GM21360 (cell line): ENCODE results near the gene CNTNAP2.

ENCODE experiments used
- ATAC-seq: cut with Tn5 transposase; IDR thresholded peaks from one replicate; pipeline ENCODE4 v1.9.1; 2021; ENCODE audit warnings: mild to moderate bottlenecking, moderate library complexity; ENCODE audit not compliant: unreplicated experiment

Gene CNTNAP2

DNA sequence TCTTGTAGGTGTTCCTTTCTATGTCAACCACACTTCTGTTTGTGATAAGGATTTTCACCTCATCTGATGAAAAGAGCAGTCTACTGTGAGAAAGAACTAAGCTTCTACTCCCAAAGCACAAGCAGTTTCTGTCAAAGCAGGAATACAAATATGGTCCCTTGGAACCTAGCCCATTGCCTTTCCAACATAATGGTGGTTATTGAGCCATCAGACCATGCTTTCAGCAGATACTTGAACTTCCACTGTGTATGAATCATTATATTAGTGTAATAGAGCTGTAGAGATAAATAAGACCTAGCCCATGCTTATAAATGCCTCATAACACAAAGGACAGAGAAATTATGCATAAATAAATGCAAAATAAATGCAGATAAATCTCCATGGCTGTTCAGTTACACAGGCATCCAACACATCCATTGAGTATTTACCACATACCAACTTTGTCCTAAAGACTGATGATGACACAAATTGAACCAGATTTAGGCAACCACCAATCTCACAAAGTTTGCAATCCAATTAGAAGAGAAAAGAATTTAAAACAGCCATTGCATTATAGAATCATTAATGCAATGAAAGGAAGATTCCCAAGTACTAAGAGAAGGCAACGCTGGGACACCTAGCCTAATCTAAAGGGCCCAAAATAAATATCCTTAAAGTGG is 1744.6 kb downstream of the CNTNAP2 start:
- no peak for ATAC-seq

DNA sequence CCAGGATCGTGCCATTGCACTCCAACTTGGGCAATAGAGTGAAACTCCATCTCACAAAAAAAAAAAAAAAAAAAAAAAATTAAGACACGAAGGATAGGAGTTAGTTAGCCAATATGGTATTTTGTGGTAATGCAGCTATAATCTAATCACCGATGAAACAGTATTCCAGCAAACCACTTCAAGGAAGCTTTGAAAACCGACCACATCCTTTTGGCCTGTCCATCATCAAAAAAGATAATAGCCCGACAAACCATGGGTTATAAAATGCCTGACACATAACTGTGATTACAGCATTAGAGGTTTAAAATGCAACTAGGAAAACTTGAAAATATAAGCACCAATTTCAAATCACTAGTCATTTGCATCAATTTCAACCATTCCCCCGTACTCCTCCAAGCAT is 1745.3 kb downstream of the CNTNAP2 start:
- ATAC-seq, result no peak

DNA sequence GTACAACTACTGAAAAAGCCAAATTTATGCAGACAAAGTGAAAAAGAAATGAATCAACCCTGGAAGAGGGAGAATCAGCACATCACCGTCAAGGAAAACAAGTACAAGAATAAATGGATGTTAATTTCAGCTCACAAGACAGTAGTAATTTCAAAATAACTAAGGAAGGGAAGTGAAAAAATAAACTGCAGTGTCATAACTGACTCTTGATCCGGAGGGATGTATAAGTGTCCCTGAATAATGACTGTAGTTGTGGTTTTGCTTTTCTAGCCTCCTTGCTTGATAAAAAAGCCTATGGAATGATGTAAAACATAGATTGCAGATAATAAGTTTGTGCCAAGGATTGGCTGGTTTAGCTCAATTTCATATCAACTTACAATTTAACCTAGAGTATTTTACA is 1752.9 kb downstream of the CNTNAP2 start:
- ATAC-seq, result no peak

DNA sequence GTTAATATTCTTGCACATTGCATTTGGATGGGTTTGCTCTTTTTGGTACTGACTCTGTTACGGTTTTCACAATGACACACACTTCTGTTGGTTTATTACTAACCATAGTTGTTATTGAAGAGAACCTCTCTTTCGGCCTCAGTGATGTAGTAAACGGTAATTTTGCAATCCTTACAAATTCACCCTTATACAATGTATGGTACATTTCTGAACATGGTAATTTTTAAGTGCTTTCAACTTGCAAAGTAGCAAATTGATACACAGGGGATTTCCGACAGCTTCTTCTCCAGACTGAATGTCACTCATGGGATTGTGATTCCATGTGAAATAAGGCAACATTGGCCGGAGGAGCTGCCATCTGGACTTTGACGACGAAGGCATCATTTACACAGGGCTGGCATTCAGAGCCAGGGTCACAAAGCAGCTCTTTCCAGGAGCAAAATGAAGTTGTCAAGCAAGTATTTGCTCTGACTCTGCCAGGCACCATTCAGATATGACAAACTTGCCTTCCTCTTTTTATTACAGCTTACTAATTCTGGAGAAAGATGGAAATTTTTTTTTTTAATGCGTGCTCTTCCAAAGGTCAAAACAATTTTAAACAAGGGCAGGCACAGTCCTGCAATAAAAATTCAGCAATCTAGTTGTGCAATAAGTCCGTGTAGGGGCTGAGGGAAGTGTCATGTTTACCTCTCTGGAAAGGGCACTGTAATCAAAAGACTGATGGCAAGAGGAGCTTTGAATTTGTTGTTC is 1762.5 kb downstream of the CNTNAP2 start:
- ATAC-seq, result no peak

DNA sequence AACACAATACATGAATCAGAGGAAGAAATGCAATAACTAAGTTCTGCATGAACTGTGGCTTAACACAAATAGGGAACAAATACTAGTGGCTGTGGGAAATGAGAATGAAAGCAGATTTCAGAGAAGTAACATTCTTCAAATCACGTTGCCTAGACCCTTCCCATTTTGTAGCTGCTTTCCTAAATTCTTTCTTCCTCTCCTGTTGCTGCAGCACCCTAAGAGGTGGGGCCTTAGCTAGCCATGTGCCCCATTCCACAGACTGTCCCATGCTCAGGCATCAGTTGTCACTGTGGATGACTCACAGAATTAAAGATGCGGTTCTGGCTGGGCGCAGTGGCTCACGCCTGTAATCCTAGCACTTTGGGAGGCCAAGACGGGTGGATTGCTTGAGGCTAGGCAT is 1769.3 kb downstream of the CNTNAP2 start:
- no peak for ATAC-seq

DNA sequence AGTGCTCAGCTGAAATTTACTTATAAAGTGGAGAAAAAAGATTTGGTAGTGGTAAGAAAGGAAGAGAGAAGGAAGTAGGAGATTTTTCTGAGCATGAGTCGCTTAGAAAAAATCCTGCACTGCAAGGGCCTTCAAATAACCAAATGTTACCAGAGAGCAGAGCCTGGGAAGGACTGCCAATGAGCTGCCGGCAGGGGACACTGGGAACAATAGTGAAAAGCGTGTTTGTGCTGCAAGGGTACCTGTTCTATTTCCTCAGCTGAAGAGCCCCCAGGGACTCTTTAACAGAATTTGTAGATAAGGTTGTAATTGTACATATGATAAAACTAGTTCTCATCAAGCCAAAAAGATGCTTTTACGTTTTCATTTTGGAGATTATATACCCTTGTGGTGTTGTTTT is 1777.7 kb downstream of the CNTNAP2 start:
- ATAC-seq, result no peak

DNA sequence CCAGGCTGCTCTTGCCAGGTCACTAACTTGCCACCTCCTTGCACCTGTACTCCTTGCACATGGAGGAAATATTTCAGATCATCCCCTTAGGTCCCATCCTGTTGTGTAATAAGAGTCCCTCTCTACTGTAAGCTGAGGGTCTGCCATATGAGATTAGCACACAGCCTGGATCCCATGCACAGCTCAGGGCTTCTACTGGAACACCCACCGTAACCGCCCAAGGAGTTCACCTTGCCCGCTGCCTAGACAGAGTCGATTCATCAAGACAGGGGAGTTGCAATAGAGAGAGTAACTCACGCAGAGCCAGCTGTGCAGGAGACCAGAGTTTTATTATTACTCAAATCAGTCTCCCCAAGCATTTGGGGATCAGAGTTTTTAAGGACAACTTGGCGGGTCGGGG is 1779.5 kb downstream of the CNTNAP2 start:
- ATAC-seq, result no peak

DNA sequence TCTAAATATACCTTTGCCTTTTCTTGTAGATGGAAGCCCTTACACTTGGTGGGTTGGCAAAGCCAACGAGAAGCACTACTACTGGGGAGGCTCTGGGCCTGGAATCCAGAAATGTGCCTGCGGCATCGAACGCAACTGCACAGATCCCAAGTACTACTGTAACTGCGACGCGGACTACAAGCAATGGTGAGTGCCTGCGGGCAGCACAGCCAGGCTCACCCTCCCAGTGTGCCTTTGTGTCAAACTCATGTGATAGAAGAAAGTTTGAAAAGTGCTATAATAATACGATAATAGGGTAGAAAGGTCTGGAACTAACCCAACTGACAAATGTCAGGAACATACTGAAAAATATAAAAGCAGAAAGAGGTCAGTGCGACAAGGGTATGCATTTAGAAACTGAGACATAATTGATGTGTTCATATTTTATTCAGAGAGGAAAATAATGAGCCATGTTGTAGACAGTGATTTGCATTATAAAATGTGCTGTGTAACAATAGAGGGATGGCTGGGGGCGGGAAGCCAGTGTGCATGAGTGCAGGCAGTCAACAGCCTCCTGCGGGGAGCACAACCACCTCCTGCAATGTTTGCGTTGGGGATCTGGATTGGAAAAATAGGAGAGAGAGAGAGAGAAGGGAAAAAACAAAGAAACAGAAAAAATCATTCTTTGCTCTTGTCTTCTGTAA is 1787.1 kb downstream of the CNTNAP2 start:
- ATAC-seq, result no peak

DNA sequence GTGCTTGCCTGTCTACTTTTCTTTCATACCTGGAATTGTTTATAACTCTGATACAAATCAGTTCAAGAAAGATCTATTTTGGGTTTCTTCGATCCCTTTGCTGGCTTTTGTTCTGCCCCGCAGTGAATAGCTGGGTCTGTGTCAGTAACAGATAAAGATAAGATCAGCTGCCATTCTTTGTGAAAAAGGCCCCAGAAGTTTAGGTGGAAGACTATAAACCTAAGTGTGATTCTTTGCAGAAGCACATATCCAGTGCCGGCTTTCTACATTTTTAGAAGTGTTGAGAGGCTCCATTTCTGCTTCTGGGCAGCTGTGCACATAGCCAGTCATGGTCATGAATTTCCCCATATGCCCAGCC is 1787.6 kb downstream of the CNTNAP2 start:
- ATAC-seq, result no peak

DNA sequence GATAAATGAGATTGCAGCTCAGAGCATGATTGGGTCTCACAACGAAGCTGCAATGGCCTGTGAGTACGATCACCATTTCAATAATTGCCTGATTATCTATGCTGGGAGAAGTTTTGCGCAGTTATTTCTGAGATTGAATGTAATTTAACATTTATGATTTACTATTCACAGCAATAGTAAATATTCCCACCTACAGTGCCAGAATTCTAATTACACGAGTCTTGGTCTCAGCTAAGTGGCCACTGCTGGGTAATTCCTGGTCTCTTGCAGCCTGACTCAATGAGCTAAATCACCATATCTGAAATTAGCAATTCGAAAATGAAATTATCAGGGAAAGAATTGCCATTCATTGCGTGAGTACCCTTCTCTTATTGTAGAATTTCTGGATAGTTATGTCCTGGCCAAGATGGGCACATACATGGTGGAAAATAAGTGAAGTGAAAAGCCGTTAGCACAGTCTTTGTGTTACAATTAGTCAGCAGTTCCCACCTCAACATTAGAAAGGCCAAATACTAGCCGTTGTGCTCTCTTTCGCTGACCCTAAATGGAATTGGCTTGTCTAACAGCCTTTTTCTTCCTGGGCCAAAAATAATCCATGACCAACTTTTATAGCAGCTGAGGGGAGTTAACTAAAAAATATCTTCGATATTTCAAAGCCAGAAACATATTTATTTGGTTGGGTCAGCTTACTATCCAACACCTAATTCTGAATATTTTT is 1793.0 kb downstream of the CNTNAP2 start:
- ATAC-seq, result no peak

DNA sequence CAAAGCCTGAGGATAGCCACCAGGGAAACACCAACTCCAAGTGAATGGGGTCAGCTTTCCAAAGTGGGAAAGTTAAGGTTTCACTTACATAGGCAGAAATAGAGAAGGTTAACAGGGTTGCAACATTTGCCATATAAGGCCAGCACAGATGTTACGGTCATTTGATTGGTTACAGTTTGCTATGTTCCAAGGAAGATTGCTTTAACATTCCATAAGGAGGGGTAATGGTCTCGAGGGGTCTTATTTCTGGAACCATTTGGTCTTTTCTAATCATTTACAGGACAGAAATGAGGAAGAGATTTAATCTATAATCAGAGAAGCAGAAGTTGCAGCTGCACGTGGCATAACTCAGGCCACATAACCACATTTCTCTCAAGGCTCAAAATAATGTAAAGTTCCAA is 1794.6 kb downstream of the CNTNAP2 start:
- ATAC-seq, result no peak

DNA sequence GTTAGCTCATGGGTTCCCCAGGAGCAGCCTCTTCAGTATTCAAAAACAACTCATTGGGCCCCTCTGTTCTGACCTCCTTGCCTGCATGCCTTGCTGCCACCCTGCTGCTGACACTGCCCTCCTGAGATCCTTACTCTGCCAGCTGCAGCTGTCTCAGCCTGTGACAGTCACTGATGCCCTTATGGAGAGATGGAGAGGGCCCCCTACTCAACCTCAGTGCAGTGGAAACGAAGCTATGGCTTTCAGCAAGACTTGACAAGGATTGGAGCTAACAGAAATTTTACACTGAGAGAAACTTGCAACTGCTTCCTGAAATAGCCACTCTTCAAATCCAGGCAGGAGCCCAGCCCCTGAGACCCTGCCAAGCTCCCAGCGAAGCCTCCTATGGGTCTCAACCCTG is 1795.7 kb downstream of the CNTNAP2 start:
- ATAC-seq, result no peak

DNA sequence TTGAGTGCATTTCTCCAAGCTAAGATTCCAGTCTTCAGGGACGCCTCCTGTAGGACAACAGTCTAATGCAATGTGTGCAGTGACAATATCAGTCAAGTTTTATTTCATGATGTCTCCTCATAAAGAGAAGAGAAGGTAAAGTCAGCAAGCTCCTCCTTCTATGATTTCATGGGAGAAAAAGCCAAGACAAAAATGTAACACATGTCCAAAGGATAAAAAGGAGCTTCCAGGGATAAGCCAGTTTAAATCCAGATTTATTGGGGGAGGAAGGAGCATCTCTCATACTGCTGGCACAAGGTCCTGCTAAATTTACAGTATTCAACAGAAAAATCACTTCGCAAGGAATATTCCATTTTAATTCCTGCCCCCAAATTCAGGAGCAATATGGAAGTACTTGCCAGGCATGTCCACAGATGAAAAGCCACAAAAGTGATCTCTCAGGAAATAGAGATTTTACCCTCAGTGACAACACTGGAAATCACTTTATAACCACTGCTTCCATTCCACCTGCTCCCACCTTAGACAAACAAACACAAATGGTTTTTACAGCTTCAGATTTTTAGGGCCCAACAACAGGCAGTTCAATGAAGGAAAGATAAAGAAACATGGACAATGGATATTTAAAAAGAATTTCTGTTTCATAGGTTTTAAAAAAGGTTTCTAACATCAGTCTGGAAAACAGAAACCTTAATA is 1796.5 kb downstream of the CNTNAP2 start:
- no peak for ATAC-seq

DNA sequence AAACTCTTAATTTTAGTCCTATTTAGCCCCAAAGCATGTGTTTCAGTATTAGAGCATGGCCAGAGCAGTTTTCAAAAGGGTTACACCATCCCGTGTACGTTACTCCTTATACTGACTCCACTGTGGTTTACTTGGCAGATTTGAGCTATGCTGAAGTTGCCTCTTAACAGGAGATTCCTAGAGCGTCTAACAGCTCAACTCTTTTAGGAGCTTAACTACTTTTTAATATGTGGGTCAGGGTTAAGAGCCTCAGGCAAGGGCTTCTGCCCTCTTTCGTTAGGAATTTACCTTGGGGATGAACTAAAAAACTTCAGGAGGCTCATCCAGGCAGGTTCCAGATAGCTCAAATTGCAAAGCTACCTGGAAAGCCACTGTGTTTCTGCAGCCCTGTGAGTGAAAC is 1799.2 kb downstream of the CNTNAP2 start:
- ATAC-seq, result no peak

DNA sequence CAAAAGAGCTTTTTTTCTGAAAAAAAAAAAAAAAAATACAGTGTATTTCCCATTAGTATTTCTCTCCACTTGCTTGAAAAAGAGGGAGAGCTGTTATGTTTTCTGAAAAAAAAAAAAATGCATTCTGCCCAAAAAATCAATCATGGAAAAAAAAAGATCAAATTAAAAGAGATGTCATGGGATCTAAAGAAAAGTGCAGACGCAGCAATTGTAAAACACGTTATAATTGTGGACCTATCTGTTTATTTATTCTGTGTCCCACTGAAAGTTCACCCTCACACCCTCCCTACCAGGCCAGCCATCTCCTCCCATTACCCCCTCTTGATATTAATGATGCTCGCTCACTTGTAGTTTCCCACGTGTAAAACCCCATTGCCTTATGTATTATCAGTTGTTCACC is 1800.0 kb downstream of the CNTNAP2 start:
- ATAC-seq, result no peak

DNA sequence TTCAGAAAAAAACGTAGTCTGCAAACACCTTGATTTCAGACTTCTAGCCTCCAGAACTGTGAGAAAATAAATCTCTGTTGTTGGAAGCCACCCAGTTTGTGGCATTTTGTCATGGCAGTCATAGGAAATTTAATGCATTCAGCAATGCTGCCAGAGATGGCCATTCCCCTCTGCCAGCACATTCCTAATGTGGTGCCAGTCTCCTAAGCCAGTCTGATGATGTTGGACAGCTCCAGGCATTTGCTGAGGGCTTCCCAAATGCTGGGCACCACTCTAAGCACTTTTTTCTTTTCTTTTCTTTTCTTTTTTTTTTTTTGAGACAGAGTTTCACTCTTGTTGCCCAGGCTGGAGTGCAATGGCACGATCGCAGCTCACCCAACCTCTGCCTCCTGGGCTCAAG is 1807.2 kb downstream of the CNTNAP2 start:
- no peak for ATAC-seq

DNA sequence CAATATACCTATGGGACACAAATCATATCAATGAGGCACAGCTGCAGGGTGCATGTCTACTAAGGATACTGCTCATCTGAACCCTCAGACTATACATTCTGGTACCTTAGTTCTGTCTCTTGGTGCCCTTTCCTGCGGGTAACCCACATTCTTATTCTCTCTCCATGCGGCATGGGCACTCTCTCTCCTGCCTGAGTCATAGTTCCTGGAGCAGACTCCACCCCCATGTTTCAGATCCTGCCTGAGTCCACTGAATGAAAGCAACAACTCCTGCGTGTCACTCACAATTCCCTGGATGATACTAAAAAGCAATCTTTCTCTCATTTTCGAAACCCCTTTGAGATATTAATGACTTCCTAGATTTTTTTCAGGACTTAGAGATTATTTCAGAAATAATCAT is 1820.8 kb downstream of the CNTNAP2 start:
- no peak for ATAC-seq

DNA sequence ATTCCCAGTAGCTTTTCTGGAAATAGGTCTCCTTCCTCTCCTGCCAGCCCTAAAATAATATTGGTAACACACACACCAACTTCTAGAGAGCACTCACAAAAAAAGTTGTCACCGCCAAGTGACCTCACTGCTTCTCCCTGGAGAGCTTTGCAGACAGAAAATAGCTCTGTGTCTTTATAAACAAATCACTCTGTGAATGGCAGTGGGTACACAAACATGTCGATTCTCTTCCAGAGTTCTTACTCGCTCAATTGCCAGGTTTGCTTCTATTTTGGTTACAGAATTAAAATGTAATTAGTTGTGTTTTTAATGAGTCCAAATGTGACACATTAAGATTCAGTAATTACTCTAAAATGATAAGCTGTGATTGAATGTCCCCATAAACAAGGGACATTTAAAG is 1824.8 kb downstream of the CNTNAP2 start:
- no peak for ATAC-seq

DNA sequence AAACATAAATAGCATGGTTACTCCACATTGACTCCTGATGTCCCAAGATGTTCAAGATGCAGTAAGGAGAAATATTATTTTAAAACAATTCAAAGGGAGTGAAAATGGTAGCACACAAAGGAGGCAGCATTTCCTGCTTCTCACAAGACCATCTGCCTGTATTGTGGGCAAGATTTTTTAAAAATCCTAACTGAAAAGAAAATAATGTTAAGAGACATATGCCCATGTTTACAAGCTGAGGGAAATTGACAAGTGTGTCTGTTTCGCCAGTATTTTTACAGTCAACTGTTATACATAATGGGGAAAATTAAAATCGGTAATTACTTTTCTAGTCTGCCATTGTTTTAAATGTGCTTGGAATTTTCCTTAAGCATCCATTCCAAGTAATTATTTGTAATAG is 1827.7 kb downstream of the CNTNAP2 start:
- ATAC-seq, result no peak

DNA sequence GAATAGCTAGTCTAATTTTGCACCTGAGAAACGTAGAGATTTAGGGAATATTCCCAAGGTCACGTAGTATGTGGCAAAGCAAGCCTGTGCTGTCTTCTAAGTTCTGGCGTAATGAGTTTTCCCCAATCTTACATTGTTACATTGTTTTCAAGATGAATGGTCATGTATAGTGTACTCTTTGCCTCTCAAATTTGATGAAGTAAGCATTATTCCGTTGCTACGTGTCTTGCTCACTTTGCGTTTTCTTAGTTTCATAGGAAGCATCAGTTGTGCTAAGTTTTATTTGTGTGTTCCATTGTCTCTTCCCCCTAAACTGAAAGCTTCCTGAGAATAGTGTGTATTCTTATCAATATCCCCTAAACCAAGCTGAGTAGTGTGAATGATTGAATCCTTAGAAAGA is 1836.3 kb downstream of the CNTNAP2 start:
- ATAC-seq, result no peak

DNA sequence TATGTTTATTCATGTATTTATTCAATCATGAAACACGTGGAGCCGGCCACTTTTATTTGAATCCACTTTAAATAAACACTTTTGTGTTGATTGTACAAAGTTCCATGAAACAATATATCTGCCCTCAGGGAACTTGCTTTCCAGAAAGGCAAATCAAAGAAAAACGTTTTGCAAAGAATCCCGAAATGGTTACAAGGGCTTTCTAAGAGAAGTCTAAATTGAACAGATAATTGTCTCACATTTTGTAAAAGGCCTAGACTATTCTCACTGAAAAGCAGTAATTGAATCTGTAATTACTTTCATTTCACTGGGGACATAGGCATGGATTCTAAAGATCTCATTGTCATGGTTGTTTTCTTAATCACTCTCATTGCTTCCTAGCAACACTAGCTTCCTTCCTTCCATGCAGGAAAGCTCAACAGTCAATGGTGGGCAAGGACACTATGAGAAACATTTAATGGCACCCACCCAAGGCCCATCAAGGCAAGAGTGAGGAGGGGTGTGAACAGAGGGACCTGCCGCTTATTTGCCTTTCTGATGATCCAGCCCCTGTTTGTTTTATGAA is 1851.5 kb downstream of the CNTNAP2 start:
- ATAC-seq, result no peak
